ENCODE data around the gene ZBTB7C. TPM values are rescaled to one million over a fixed set of nuclear protein-coding genes. Genes with fewer than 3 reads are reported as not detected.

The ZBTB7C gene
- total RNA-seq, 1 experiment from 2014 or later, result 0.33 TPM

DNA sequence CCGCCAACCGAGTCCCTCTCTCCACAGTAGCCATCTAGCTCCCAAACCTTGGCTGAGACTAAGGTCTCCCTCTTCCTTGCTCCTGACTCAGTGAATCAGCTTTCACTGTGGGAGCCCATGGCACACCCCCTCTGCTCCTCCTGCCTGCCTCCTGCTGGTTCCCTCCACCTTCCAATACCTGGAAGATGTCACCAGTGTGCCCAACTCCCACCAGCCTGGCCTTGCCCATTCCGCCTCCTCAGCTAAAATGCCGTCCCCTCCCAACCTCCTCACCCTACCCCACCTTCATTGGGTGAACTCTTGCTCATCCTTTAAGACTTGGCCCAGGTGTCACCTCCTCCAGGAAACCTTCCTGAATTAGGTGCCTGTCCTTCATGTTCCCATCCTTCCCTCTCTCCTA is 348.8 kb downstream of the ZBTB7C start:
- TF ChIP-seq, protein P1, sequence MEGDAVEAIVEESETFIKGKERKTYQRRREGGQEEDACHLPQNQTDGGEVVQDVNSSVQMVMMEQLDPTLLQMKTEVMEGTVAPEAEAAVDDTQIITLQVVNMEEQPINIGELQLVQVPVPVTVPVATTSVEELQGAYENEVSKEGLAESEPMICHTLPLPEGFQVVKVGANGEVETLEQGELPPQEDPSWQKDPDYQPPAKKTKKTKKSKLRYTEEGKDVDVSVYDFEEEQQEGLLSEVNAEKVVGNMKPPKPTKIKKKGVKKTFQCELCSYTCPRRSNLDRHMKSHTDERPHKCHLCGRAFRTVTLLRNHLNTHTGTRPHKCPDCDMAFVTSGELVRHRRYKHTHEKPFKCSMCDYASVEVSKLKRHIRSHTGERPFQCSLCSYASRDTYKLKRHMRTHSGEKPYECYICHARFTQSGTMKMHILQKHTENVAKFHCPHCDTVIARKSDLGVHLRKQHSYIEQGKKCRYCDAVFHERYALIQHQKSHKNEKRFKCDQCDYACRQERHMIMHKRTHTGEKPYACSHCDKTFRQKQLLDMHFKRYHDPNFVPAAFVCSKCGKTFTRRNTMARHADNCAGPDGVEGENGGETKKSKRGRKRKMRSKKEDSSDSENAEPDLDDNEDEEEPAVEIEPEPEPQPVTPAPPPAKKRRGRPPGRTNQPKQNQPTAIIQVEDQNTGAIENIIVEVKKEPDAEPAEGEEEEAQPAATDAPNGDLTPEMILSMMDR (conservative IDR thresholded peaks at IDR 0.05), result no peak
- Histone ChIP-seq H2BK5ac (ENCODE audit: insufficient read length, low read length) (no peak overlapping the region), H3K27ac (ENCODE audit: insufficient read length, low read depth, low read length) (no peak overlapping the region), H3K27me3 (ENCODE audit: insufficient read depth, low read length) (no peaks in the 10 kb centered on the region), H3K23ac (ENCODE audit: insufficient read length, low read depth, low read length) (no peak overlapping the region), H4K91ac (ENCODE audit: insufficient read length, low read depth, low read length) (no peak overlapping the region), H4K20me1 (ENCODE audit: control insufficient read depth, insufficient read depth, insufficient read length) (no peaks in the 10 kb centered on the region), H3K14ac (ENCODE audit: insufficient read depth, low read length) (no peak overlapping the region), H3K4me1 (ENCODE audit: insufficient read depth, low read length) (no peaks in the 10 kb centered on the region; the same call in 1 of the 2 replicates), H2BK15ac (ENCODE audit: low read depth, low read length) (no peak overlapping the region), H3K9me3 (ENCODE audit: control insufficient read depth, low read depth, low read length) (no peaks in the 10 kb centered on the region), H2AFZ (ENCODE audit: low read length) (no peak overlapping the region), H4K5ac (ENCODE audit: insufficient read length, low read depth, low read length) (no peak overlapping the region), H3K9ac (ENCODE audit: extremely low read depth, insufficient read length, low read length) (no peak overlapping the region), H3K23me2 (ENCODE audit: insufficient read length, low read depth, low read length, poor library complexity, severe bottlenecking) (no peaks in the 10 kb centered on the region), H2BK120ac (ENCODE audit: low read depth, low read length, poor library complexity, severe bottlenecking) (no peak overlapping the region), H2BK12ac (ENCODE audit: insufficient read length, low read depth, low read length) (no peak overlapping the region), H3T11ph (ENCODE audit: low read length) (no peak overlapping the region), H2AK5ac (ENCODE audit: insufficient read length, low read length) (no peak overlapping the region), H3K18ac (ENCODE audit: insufficient read length, low read depth, low read length) (no peak overlapping the region), H4K8ac (replicated peaks; ENCODE audit: insufficient read length, low read depth, low read length) (no peak overlapping the region), H3K79me2 (ENCODE audit: insufficient read depth, low read length) (no peaks in the 10 kb centered on the region), H3K79me1 (ENCODE audit: insufficient read depth, low read depth, low read length, poor library complexity, severe bottlenecking) (no peaks in the 10 kb centered on the region), H3K4ac (ENCODE audit: low read depth, low read length) (no peak overlapping the region), H3K56ac (ENCODE audit: insufficient read length, low read depth, low read length) (no peak overlapping the region), H2BK20ac (ENCODE audit: low read depth, low read length, poor library complexity, severe bottlenecking) (no peak overlapping the region), H3K4me2 (ENCODE audit: insufficient read depth, insufficient read length, low read length) (no peak overlapping the region)
- Mint-ChIP-seq H3K27me3 (ENCODE audit: low read depth) (peaks cover 2% of the 10 kb centered on the region), H3K27ac (no peak overlapping the region; a peak in 1 of 7 replicates), H3K36me3 (ENCODE audit: insufficient read depth in 1 of 3, low read depth in 3 of 3) (no peaks in the 10 kb centered on the region), H3K4me1 (peaks cover 21 to 37% of the 10 kb centered on the region in 2 experiments), H3K4me3 (no peak overlapping the region), H3K9me3 (no peaks in the 10 kb centered on the region)
- WGBS (ENCODE audit: extremely low coverage, insufficient read length, low lambda C conversion rate), result no CpG with 5 or more reads among the region's 4 CpGs
- no peak for DNase-seq

Measured in H9 (cell line).